Cortex of kidney (tissue), 1 donor: Measurements from ENCODE around the gene PBRM1.

Experiments
- DNase-seq: peaks from one replicate; lab custom pipeline; 2025; lab: John Stamatoyannopoulos, UW

Gene PBRM1

GRCh38 chr3:52670621-52671521 is 14.8 kb downstream of the PBRM1 start:
- DNase-seq = no peak

DNA sequence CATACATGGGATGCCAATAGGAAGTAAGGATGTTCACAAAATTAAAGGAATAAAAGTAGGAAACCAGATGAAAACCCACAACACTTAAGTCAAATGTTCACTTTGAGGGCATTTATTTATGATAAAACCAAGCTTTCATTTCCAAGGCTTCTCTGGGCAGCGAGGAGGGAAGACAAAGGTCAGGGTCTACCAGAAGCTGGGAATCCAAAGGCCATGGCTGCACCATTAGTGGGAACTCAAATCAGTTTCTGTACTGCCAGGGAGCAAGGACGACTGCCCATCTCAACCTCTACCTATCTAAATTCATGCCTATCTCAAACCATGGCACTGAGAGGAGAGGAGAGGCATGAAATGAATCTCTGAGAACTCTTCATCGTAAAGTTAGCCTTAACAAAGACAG is 22.6 kb downstream of the PBRM1 start:
- DNase-seq = no peak

DNA sequence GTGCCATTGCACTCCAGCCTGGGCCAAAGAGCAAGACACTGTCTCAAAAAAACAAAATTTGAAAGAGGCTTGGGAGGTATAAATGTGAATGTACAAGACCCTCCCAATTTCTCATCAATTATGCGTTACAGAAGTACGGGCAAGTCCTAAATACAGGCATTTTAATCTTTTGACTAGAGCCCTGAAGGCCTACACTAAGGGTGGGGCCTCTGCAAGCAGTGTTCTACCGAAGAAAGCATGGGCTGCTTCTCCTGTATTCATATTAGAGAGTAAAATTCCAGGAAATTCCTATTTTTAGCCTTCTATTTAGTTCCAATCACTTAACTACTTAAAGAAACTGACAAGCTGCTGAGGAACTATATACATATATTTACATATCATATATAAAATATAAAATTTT is 25.7 kb downstream of the PBRM1 start:
- no peak for DNase-seq

- no peak for DNase-seq
Measured at GRCh38 chr3:52655895-52656294, 29.8 kb downstream of the PBRM1 start.

DNA sequence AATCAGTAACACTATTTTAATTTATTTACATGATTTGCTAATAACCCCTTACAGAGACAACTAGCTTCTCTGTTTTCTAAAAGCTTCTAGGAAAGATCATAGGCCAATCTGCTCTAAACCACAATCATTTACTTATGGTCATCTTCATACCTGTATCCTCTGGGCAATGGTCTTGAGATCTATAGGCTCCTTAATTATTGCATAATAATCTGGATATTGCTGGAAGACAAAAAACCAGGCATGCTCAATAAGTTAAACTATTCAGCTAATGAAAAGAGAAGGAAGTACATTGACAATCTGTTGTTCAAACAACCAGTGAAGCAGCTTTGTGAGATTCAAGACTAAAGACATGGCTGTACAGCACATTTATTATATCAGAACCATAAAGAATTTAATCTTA is 34.1 kb downstream of the PBRM1 start:
- DNase-seq = no peak

GRCh38 chr3:52650439-52650838 is 35.3 kb downstream of the PBRM1 start:
- DNase-seq = no peak

DNA sequence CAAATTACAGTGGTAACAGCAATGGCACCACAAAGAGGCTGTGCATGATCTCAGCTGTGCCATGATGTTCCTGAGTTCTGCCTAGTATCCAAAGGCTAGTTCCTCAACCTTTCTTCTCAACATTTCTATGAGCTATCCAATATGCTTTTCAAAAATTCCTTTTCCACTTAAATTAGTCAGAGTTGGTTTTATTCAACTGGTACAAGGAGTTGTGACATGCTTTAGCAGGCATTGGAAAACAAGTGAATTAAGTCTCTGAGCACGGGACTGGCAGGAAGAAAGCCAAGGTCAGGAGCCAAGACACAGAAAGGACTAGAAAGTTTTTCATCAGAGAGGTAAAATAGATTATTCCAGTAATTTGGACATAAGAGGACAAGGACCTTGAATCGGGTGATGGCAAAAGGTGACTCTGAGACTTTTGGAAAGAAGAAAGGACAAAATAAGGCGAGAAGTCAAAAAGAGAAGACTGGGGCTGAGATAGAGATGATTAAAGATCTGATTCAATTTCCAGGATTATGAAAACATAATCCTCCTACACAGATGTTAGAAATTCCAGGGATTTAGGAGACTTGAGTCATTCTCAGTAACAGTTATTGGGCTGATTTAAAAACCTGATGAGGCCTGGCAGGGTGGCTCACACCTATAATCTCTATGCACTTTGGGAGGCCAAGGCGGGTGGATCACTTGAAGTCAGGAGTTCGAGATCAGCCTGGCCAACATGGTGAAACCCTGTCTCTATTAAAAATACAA is 36.1 kb downstream of the PBRM1 start:
- no peak for DNase-seq

DNA sequence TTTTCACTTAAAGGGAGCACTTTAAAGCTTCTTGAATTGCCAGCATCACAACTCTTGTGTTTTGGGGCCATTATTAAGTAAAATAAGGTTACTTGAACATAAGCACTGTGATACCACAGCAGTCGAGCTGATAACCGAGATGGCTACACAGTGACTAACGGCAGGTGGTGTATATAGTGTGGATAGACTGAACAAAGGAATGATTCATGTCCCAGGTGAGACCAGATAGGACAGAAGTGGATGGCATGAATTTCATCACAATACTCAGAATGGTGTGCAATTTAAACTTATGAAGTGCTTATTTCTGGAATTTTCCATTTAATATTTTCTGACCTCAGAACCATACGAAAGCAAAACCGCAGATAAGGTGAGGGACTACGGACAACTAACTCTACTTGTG is 40.2 kb downstream of the PBRM1 start:
- DNase-seq = no peak

GRCh38 chr3:52636673-52637072 is 49.0 kb downstream of the PBRM1 start:
- DNase-seq = no peak

DNA sequence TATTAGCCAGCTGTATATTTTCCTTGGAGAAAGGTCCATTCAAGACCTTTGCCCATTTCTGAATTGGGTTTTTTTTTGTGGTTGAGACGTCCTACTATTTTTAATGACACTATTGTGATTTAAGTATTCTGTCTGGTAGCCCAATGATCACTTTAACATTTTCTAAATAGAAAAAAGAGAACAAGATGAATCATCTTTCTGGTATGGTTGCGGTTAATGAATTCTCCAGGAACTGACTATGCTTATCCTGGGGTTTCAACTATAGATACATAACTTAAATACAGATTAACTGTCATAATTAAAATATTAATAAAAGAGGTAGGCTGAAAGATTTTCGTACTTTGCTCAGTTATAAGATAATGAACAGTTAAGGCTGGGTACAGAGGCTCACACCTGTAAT is 51.9 kb downstream of the PBRM1 start:
- DNase-seq = no peak

- no peak for DNase-seq
Measured at GRCh38 chr3:52625041-52625440, 60.7 kb downstream of the PBRM1 start.

- no peak for DNase-seq
Measured at GRCh38 chr3:52623234-52623792, 62.4 kb downstream of the PBRM1 start.

DNA sequence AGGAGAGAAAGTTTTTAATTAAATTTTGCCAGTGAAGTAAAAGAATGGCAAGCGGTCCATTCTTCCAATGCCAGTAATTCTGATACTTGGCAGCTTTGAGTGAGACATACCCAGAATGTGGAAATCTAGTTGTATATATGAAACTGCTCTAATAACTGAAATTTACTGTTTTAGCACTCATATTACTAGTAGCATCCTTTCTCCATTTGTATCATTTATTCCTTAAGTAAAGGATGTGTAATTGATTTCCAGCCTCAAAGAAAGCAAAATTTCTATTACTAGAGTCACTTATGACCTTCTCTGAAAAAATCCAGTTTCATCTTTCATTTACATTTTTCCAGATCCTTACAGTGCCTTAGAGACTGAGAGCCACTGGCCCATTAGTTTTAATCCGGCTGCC is 65.1 kb downstream of the PBRM1 start:
- DNase-seq = no peak

DNA sequence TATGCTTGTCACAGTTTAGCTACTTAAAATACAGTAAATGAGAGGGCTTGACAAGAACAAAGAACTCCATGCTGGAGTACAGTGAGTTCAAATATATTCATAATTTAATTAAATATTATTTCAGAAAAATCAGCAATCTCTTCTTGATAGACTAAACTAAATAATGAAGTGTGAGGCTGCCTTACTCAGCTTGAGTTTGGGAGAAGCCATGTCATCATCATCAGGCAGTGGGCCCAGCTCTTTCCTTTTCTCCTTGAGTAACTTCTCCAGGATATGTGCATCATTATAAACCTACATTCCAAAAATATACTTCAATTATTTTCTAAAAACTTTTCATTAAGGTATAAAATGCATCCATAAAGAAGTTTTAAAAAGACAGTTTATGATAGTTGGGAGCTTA is 70.5 kb downstream of the PBRM1 start:
- no peak for DNase-seq

DNA sequence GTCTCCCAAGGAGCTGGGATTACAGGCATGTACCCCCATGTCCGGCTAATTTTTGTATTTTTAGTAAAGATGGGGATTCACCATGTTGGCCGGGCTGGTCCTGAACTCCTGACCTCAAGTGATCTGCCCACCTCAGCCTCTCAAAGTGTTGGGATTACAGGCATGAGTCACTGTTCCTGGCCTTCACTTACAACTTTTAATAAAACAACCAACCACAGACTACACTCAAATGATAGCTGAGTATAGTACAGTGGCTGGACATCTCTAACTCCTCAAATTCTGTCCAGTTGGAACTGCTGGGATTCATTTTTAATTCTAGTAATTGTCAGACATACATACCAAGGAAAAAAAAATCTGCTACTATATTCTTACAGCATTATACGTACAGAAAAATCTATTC is 71.0 kb downstream of the PBRM1 start:
- no peak for DNase-seq

- no peak for DNase-seq
Measured at GRCh38 chr3:52609316-52609815, 76.3 kb downstream of the PBRM1 start.

DNA sequence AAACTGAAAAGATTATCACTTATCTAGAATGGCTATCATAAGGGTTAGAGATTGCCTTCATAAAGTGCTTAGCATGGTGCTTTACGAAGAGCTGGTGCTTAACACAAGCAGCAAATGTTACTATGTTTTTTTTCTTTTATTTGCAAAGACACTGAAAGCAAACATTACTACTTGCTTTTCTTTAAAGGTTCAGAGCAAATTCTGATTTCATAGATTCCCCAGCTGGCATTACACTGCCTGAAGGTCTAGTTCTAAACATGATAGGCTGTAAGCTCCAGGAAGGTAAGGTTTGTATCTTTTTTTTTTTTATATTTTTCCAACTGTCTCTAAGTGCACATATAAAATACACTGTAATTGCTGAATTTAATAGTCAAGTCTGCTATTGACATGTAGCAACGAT is 77.4 kb downstream of the PBRM1 start:
- DNase-seq = no peak

DNA sequence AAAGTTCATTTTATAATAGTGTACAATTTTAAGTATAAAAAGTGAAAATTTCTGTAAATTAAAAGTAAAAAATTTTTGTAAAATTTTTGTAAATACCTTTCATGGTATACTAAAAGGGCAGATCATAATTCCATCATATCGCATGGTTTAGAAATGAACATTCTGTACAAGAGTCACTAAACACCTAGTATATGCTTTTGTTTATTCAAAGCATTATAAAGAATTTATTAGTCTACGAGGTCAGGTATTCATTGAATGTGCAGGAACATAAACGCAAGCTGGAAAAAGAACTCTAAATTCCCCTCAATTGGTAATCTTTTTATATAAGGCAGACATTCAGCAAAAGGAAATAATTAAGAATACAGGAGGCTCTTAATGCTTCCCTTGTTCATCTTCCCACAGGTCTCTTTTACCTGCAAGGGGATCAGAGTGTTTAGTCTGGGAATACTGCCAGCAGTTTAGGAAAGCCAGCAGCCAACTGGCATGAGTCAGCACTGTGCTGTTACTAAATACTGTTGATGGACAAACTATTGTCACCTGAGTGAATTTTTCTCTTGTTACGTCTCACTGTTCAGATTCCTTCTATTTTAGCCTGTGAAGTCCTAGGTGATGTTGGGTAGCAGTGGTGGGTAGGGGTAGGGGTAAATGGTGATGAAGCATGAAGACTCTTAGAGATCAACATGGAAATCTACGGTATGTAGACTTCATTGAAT is 79.2 kb downstream of the PBRM1 start:
- DNase-seq = no peak

DNA sequence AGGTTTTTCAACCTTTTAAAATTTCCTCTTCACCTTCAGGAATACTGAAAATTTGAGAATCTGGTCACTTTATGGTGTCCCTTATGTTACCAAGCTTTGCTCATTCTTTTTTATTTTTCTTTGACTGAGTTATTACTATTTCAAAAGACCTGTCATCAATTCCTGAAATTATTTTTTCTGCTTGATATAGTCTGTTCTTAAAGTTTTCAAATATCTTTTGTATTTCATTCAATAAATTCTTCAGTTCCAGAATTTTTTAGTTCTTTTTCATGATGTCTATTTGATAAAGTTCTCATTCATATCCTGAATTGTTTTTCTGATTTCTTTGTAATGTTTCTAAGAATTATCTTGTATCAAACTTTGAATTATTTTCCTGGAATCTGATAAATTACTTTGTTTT is 85.5 kb downstream of the PBRM1 start:
- DNase-seq = no peak

DNA sequence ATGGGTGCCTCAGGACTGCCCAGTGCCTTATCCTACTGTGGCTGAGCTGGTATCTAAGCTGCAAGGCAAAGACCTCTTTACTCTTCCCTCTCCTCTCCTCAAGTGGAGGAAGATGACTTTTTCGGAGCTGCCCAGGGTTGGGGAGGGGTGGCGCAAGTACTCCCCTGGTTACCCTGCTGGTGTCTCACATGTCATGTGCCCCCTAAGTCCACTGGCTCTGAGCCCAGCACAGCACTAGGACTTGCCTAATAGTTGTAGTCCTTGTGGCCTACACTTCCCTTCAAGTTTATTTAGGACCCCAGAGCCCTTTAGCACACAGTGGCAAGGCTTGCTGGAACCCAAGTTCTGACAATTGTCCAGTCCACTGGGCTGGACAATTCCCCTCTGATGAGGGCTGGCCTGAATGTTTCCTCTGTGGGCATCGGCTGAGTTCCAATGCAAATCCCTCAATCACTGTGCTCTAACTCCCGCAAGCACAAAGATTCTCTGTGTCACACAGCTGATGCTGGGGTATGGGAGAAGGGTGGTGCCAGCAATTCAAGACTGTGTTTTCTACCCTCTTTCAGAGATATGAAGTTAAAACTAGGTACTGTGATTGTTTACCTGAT is 89.0 kb downstream of the PBRM1 start:
- no peak for DNase-seq

GRCh38 chr3:52593103-52593502 is 92.6 kb downstream of the PBRM1 start:
- DNase-seq = no peak
